ENCODE results near the gene COL8A2.

DNA sequence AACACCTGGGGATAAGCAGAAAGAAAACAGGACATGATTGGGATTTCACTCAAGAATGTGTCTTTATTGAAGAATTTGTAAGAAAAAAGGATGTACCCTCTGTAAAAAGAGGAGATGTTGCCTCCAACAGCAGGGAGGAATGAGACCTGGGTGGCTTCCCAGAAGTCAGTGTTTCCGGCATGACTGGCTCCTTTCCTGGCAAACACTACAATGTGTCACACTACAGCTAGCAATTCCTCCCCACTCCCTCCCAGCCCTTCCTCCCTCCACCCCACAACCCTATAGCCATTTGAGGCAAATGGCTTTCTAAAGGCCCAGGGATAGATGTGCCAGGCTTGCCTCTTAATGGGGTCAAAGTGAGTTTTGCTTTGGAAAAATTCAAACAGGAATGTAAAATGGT is 11.5 kb upstream of the COL8A2 start:
- no peak for TF ChIP-seq POLR2AphosphoS5 (IDR thresholded peaks at IDR 0.05; ENCODE audit: low read depth)
- TF ChIP-seq GABPA (IDR thresholded peaks at IDR 0.05; ENCODE audit: low read depth): no peak
- TF ChIP-seq, protein P1, sequence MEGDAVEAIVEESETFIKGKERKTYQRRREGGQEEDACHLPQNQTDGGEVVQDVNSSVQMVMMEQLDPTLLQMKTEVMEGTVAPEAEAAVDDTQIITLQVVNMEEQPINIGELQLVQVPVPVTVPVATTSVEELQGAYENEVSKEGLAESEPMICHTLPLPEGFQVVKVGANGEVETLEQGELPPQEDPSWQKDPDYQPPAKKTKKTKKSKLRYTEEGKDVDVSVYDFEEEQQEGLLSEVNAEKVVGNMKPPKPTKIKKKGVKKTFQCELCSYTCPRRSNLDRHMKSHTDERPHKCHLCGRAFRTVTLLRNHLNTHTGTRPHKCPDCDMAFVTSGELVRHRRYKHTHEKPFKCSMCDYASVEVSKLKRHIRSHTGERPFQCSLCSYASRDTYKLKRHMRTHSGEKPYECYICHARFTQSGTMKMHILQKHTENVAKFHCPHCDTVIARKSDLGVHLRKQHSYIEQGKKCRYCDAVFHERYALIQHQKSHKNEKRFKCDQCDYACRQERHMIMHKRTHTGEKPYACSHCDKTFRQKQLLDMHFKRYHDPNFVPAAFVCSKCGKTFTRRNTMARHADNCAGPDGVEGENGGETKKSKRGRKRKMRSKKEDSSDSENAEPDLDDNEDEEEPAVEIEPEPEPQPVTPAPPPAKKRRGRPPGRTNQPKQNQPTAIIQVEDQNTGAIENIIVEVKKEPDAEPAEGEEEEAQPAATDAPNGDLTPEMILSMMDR (IDR thresholded peaks at IDR 0.05; ENCODE audit: insufficient read depth, low read length): no peak
- TF ChIP-seq, protein P2, sequence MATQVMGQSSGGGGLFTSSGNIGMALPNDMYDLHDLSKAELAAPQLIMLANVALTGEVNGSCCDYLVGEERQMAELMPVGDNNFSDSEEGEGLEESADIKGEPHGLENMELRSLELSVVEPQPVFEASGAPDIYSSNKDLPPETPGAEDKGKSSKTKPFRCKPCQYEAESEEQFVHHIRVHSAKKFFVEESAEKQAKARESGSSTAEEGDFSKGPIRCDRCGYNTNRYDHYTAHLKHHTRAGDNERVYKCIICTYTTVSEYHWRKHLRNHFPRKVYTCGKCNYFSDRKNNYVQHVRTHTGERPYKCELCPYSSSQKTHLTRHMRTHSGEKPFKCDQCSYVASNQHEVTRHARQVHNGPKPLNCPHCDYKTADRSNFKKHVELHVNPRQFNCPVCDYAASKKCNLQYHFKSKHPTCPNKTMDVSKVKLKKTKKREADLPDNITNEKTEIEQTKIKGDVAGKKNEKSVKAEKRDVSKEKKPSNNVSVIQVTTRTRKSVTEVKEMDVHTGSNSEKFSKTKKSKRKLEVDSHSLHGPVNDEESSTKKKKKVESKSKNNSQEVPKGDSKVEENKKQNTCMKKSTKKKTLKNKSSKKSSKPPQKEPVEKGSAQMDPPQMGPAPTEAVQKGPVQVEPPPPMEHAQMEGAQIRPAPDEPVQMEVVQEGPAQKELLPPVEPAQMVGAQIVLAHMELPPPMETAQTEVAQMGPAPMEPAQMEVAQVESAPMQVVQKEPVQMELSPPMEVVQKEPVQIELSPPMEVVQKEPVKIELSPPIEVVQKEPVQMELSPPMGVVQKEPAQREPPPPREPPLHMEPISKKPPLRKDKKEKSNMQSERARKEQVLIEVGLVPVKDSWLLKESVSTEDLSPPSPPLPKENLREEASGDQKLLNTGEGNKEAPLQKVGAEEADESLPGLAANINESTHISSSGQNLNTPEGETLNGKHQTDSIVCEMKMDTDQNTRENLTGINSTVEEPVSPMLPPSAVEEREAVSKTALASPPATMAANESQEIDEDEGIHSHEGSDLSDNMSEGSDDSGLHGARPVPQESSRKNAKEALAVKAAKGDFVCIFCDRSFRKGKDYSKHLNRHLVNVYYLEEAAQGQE (IDR thresholded peaks at IDR 0.05; ENCODE audit: insufficient replicate concordance, low read depth): no peak
